ENCODE results near the gene TRPM3. TPM values are rescaled to one million over a fixed set of nuclear protein-coding genes. Genes with fewer than 3 reads are reported as not detected.

Gene TRPM3
- total RNA-seq, 1 experiment from 2014 or later = not detected

DNA sequence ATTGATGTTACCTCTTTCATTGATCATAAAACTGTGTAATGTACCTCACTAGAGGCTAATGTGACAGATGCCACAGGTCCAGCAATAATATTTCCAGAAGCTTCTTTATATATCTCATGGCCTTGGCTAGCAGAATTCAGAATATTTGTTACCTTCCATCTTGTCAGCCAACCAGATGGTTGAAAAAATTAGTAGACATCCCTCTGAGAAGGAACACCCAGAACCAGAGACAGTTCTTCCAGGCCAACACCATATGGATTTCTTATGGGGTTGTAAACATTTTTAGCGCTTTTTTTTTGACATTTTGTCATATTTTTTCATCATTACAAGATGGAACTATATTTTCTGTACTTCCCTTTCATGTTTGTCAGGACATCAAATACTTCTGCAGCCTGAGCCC is 428.2 kb downstream of the TRPM3 start:
- Histone ChIP-seq H3K4me3 (ENCODE audit: low read depth, low read length) (no peak overlapping the region), H3K9me3 (no peaks in the 10 kb centered on the region), H3K36me3 (ENCODE audit: control insufficient read depth, insufficient read depth, low read length) (no peaks in the 10 kb centered on the region), H3K4me1 (no peaks in the 10 kb centered on the region), H3K27me3 (replicated peaks; ENCODE audit: control insufficient read depth, insufficient read depth, low read length) (no peaks in the 10 kb centered on the region)
- H3K4me3 Mint-ChIP-seq (ENCODE audit: unreplicated experiment) = no peak overlapping the region
- POLR2A ChIA-PET = no interaction called here
- H3K9me3 Mint-ChIP-seq (ENCODE audit: unreplicated experiment) = no peaks in the 10 kb centered on the region
- TF ChIP-seq, protein P1, sequence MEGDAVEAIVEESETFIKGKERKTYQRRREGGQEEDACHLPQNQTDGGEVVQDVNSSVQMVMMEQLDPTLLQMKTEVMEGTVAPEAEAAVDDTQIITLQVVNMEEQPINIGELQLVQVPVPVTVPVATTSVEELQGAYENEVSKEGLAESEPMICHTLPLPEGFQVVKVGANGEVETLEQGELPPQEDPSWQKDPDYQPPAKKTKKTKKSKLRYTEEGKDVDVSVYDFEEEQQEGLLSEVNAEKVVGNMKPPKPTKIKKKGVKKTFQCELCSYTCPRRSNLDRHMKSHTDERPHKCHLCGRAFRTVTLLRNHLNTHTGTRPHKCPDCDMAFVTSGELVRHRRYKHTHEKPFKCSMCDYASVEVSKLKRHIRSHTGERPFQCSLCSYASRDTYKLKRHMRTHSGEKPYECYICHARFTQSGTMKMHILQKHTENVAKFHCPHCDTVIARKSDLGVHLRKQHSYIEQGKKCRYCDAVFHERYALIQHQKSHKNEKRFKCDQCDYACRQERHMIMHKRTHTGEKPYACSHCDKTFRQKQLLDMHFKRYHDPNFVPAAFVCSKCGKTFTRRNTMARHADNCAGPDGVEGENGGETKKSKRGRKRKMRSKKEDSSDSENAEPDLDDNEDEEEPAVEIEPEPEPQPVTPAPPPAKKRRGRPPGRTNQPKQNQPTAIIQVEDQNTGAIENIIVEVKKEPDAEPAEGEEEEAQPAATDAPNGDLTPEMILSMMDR (IDR thresholded peaks at IDR 0.05; ENCODE audit: insufficient read depth in 1 of 2, low read depth in 1 of 2, low read length in 1 of 2, severe bottlenecking in 1 of 2, unreplicated experiment in 1 of 2) = no peak
- H3K4me1 Mint-ChIP-seq (ENCODE audit: low read depth, unreplicated experiment) = no peaks in the 10 kb centered on the region
- no peak overlapping the region for H3K27ac Mint-ChIP-seq (ENCODE audit: unreplicated experiment)
- no TSS peak for BruUV-seq (replicated peaks)
- no peaks in the 10 kb centered on the region for H3K36me3 Mint-ChIP-seq (ENCODE audit: insufficient read depth, unreplicated experiment)
- peaks cover 5% of the 10 kb centered on the region for H3K27me3 Mint-ChIP-seq (ENCODE audit: insufficient read depth, unreplicated experiment)
- intact Hi-C loops (cut with micrococcal nuclease; ENCODE audit: unreplicated experiment) = no loop called here
- CTCF ChIA-PET = no interaction called here
- DNase-seq = no peak

- H3K4me3 Mint-ChIP-seq (ENCODE audit: unreplicated experiment) = no peak overlapping the region
- Histone ChIP-seq H3K27me3 (replicated peaks; ENCODE audit: control insufficient read depth, insufficient read depth, low read length) (no peaks in the 10 kb centered on the region), H3K4me3 (ENCODE audit: low read depth, low read length) (no peak overlapping the region), H3K4me1 (no peaks in the 10 kb centered on the region), H3K36me3 (ENCODE audit: control insufficient read depth, insufficient read depth, low read length) (no peaks in the 10 kb centered on the region), H3K9me3 (no peaks in the 10 kb centered on the region)
- H3K27me3 Mint-ChIP-seq (ENCODE audit: insufficient read depth, unreplicated experiment) = peaks cover 5% of the 10 kb centered on the region
- TF ChIP-seq, protein P1 (IDR thresholded peaks at IDR 0.05; ENCODE audit: insufficient read depth in 1 of 2, low read depth in 1 of 2, low read length in 1 of 2, severe bottlenecking in 1 of 2, unreplicated experiment in 1 of 2) = no peak
- BruUV-seq (replicated peaks) = no TSS peak
- intact Hi-C loops (cut with micrococcal nuclease; ENCODE audit: unreplicated experiment) = no loop called here
- H3K27ac Mint-ChIP-seq (ENCODE audit: unreplicated experiment) = no peak overlapping the region
- no peaks in the 10 kb centered on the region for H3K9me3 Mint-ChIP-seq (ENCODE audit: unreplicated experiment)
- ChIA-PET POLR2A (no interaction called here), CTCF (no interaction called here)
- H3K36me3 Mint-ChIP-seq (ENCODE audit: insufficient read depth, unreplicated experiment) = no peaks in the 10 kb centered on the region
- no peak for DNase-seq
- H3K4me1 Mint-ChIP-seq (ENCODE audit: low read depth, unreplicated experiment) = no peaks in the 10 kb centered on the region
Observed at GRCh38 chr9:70692431-70692830, 429.0 kb downstream of the TRPM3 start.

DNA sequence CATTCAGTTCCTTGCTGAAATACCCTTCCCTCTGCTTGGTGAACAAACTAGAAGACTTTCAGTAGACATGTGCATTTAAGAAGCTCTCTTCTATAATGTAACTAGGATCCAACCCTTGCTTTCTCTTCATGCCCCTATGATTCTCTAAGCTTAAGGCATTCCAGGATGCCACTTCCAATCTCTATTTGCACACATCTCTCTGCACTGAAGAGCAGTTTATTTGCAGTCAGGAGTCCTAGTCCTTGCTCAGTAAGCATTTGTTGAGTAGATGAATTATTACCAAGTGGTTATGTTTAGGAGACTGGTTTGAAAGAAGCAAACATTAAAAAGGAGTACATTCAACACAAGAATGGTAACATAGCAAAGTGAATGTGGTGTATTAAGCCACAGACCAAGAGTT is 432.7 kb downstream of the TRPM3 start:
- no TSS peak for BruUV-seq (replicated peaks)
- ChIA-PET POLR2A (no interaction called here), CTCF (no interaction called here)

More for the DNA sequence above, 432.7 kb downstream of the TRPM3 start:
- intact Hi-C loops (cut with micrococcal nuclease; ENCODE audit: unreplicated experiment) = no loop called here
- no peak overlapping the region for H3K4me3 ChIP-seq (ENCODE audit: low read depth, low read length)
- no peaks in the 10 kb centered on the region for H3K9me3 ChIP-seq
- no peaks in the 10 kb centered on the region for H3K36me3 Mint-ChIP-seq (ENCODE audit: insufficient read depth, unreplicated experiment)
- H3K4me3 Mint-ChIP-seq (ENCODE audit: unreplicated experiment) = no peak overlapping the region
- DNase-seq = no peak
- no peak overlapping the region for H3K27ac Mint-ChIP-seq (ENCODE audit: unreplicated experiment)
- no peaks in the 10 kb centered on the region for H3K4me1 Mint-ChIP-seq (ENCODE audit: low read depth, unreplicated experiment)
- H3K27me3 Mint-ChIP-seq (ENCODE audit: insufficient read depth, unreplicated experiment) = peaks cover 5% of the 10 kb centered on the region
- H3K9me3 Mint-ChIP-seq (ENCODE audit: unreplicated experiment) = no peaks in the 10 kb centered on the region
- no peaks in the 10 kb centered on the region for H3K36me3 ChIP-seq (ENCODE audit: control insufficient read depth, insufficient read depth, low read length)
- TF ChIP-seq, protein P1 (IDR thresholded peaks at IDR 0.05; ENCODE audit: insufficient read depth in 1 of 2, low read depth in 1 of 2, low read length in 1 of 2, severe bottlenecking in 1 of 2, unreplicated experiment in 1 of 2) = no peak
- H3K27me3 ChIP-seq (replicated peaks; ENCODE audit: control insufficient read depth, insufficient read depth, low read length) = no peaks in the 10 kb centered on the region
- no peaks in the 10 kb centered on the region for H3K4me1 ChIP-seq
